Measurements from ENCODE around the gene PP2D1.
A peak's percentile ranks its signal among the peaks of the same experiment; 100 is the strongest.
"Not testable (repeated sequence)": the region's sequence is repeated elsewhere in the genome, so short reads cannot be mapped to it uniquely, and the experiment has no call there.

PP2D1 gene

GRCh38 chr3:20039765-20040547 lies 27.9 kb upstream of the PP2D1 start, which contains the start of gene KAT2B:
TSS of gene KAT2B (plus strand) at chr3:20040446. CDS start at chr3:20040478, 32 bp downstream.
- peak; percentile 74 to 78 for DNase-seq

GRCh38 chr3:20039466-20039764 lies 27.4 kb upstream of the PP2D1 start:
- no peak for DNase-seq

GRCh38 chr3:20038699-20039465 lies 26.8 kb upstream of the PP2D1 start:
- DNase-seq = no peak

- DNase-seq = no peak
Measured at GRCh38 chr3:20037255-20037996, 25.4 kb upstream of the PP2D1 start.

GRCh38 chr3:20035019-20035418 lies 23.0 kb upstream of the PP2D1 start:
- no peak for DNase-seq

GRCh38 chr3:20031939-20032338 lies 19.9 kb upstream of the PP2D1 start:
- DNase-seq = not testable (repeated sequence)

GRCh38 chr3:20028905-20029331 lies 16.9 kb upstream of the PP2D1 start:
- no peak for DNase-seq

- DNase-seq = no peak
Measured at GRCh38 chr3:20027136-20027535, 15.1 kb upstream of the PP2D1 start.

- DNase-seq = no peak
Measured at GRCh38 chr3:20023623-20024405, 11.8 kb upstream of the PP2D1 start.

- no peak for DNase-seq
Measured at GRCh38 chr3:20022954-20023622, 11.0 kb upstream of the PP2D1 start.

GRCh38 chr3:20016076-20016475 lies 4.0 kb upstream of the PP2D1 start:
- not testable (repeated sequence) for DNase-seq

- no peak for DNase-seq
Measured at GRCh38 chr3:20015525-20015924, 3.5 kb upstream of the PP2D1 start.

GRCh38 chr3:20013396-20013795 lies 1.3 kb upstream of the PP2D1 start:
- DNase-seq = no peak

- DNase-seq = no peak
Measured at GRCh38 chr3:20008646-20009045, 3.4 kb downstream of the PP2D1 start.

GRCh38 chr3:20007960-20008359 lies 4.1 kb downstream of the PP2D1 start:
- DNase-seq = no peak

GRCh38 chr3:20001932-20002331 lies 10.1 kb downstream of the PP2D1 start:
- no peak for DNase-seq

- no peak for DNase-seq
Measured at GRCh38 chr3:19997502-19997901, 14.6 kb downstream of the PP2D1 start.

- DNase-seq = no peak
Measured at GRCh38 chr3:19994796-19995195, 17.3 kb downstream of the PP2D1 start.

- not testable (repeated sequence) for DNase-seq
Measured at GRCh38 chr3:19988904-19989303, 23.2 kb downstream of the PP2D1 start.

- no peak for DNase-seq
Measured at GRCh38 chr3:19972054-19972453, 40.0 kb downstream of the PP2D1 start.

GRCh38 chr3:19970327-19970726 lies 41.7 kb downstream of the PP2D1 start:
- DNase-seq = no peak

- DNase-seq = no peak
Measured at GRCh38 chr3:19967812-19968211, 44.3 kb downstream of the PP2D1 start.

Measured in activated CD4-positive, alpha-beta T cell treated with anti-CD3 and anti-CD28 coated beads, Interleukin-2, amount 50 U/mL, for 4 hours (primary cell).